HepG2 (cell line): ENCODE data around the gene KRTAP5-8. TPM values are rescaled to one million over a fixed set of nuclear protein-coding genes. Genes with fewer than 3 reads are reported as not detected.

Experiments used
- ATAC-seq: fragments of 200-7000 bp; cut with Tn5 transposase; 3 replicates; pipeline ENCODE4 v1.9.1; 2020; ENCODE audit warnings: mild to moderate bottlenecking, moderate library complexity
- BruUV-seq: library from RNA; stranded (reverse); fragments of 400-500 nt; replicated peaks from 2 replicates; lab custom pipeline; 2021; lab: Mats Ljungman, UMichigan
- CTCF ChIA-PET: fragments of 300-600 bp; formaldehyde crosslinking; extraction: SDS; loops from one replicate; lab custom pipeline; 2021; ENCODE audit warnings: low total read pairs, inconsistent platforms, low intra/inter-chr PET ratio; lab: Yijun Ruan, JAX
- POLR2A ChIA-PET: fragments of 350-600 bp; sonication (Branson Sonifier 250); formaldehyde crosslinking; loops from one replicate; lab custom pipeline; 2020; ENCODE audit warnings: antibody characterized with exemption, inconsistent platforms; lab: Yijun Ruan, JAX
- DNase-seq: peaks from one replicate; pipeline ENCODE4 v3.0.0-alpha.2; 2015; ENCODE audit warnings: low spot score
- FAIRE-seq: peaks from 3 replicates; lab custom pipeline; 2011; peaks lifted over from hg19 to GRCh38; lab: Jason Lieb, UNC
- H2AFZ ChIP-seq: one replicate; pipeline ENCODE4 v1.6.1; 2011; ENCODE audit warnings: low read length, inconsistent platforms
- H3K27ac ChIP-seq: fragments of 300-600 bp; 3 replicates; pipeline ENCODE4 v1.8.0; 2011; ENCODE audit warnings: mixed run types, mild to moderate bottlenecking, mixed read lengths, low read length, inconsistent platforms; ENCODE audit not compliant: insufficient read depth; ENCODE audit errors: extremely low read length
- H3K27me3 ChIP-seq, 2 experiments: fragments of 200-600 bp in 1 of 2; 2 replicates in 1 of 2; 3 replicates in 1 of 2; pipeline versions ENCODE4 v1.6.0 to v1.8.0; 2011; ENCODE audit warnings: low read length in 2 of 2, mild to moderate bottlenecking in 2 of 2, moderate library complexity in 2 of 2, inconsistent platforms in 1 of 2; ENCODE audit not compliant: insufficient read depth in 2 of 2, control insufficient read depth in 1 of 2
- H3K36me3 ChIP-seq, 2 experiments: fragments of 200-600 bp in 1 of 2; replicated peaks in 1 of 2; 2 replicates in 1 of 2; 3 replicates in 1 of 2; pipeline versions ENCODE4 v1.5.1 to v1.8.0; 2011; ENCODE audit warnings: low read length in 2 of 2, inconsistent platforms in 1 of 2; ENCODE audit not compliant: insufficient read depth in 2 of 2, control insufficient read depth in 1 of 2
- H3K4me1 ChIP-seq: 2 replicates; pipeline ENCODE4 v1.5.1; 2012; ENCODE audit warnings: low read length, inconsistent platforms; ENCODE audit not compliant: insufficient read depth
- H3K4me2 ChIP-seq: 2 replicates; pipeline ENCODE4 v1.6.0; 2011; ENCODE audit warnings: low read depth, low read length, inconsistent platforms
- H3K4me3 ChIP-seq, 3 experiments: fragments of 200-600 bp in 1 of 3; sonication (generic), shearing (Covaris generic) in 1 of 3; replicated peaks in 1 of 3; 2 replicates each; pipeline ENCODE4 v1.5.1; 2011 to 2016; ENCODE audit warnings: low read length in 3 of 3, inconsistent platforms in 2 of 3, low read depth in 2 of 3, mild to moderate bottlenecking in 2 of 3, control low read depth in 1 of 3, mixed read lengths in 1 of 3; ENCODE audit not compliant: insufficient read depth in 1 of 3
- H3K79me2 ChIP-seq: one replicate; pipeline ENCODE4 v1.6.1; 2011; ENCODE audit warnings: low read length, inconsistent platforms; ENCODE audit not compliant: insufficient read depth
- H3K9ac ChIP-seq: 2 replicates; pipeline ENCODE4 v1.6.0; 2011; ENCODE audit warnings: mild to moderate bottlenecking, low read depth, low read length, inconsistent platforms; ENCODE audit not compliant: insufficient read depth
- H3K9me3 ChIP-seq: 2 replicates; pipeline ENCODE4 v1.5.1; 2012; ENCODE audit warnings: mild to moderate bottlenecking, low read length
- H4K20me1 ChIP-seq: 2 replicates; pipeline ENCODE4 v1.6.0; 2011; ENCODE audit warnings: inconsistent platforms, mild to moderate bottlenecking, low read length, moderate library complexity; ENCODE audit not compliant: insufficient read depth
- BRF2 ChIP-seq: sonication (generic); formaldehyde crosslinking; IDR thresholded peaks from 2 replicates; pipeline ENCODE4 v1.8.1; 2022; ENCODE audit warnings: mild to moderate bottlenecking, missing genetic modification reagents
- ELF1 ChIP-seq: sonication (generic); formaldehyde crosslinking; IDR thresholded peaks from 2 replicates; pipeline ENCODE4 v1.4.0; 2020; ENCODE audit warnings: missing genetic modification reagents
- HDAC2 ChIP-seq: sonication (generic); formaldehyde crosslinking; IDR thresholded peaks from 2 replicates; pipeline ENCODE4 v1.4.0; 2020; ENCODE audit warnings: missing genetic modification reagents
- HIC2 ChIP-seq: sonication (generic); formaldehyde crosslinking; IDR thresholded peaks from 2 replicates; pipeline ENCODE4 v1.9.0; 2022; ENCODE audit warnings: low read depth, missing genetic modification reagents
- HNRNPL ChIP-seq: fragments of 200-400 bp; formaldehyde crosslinking; IDR thresholded peaks from 2 replicates; pipeline ENCODE4 v1.6.1; 2017; ENCODE audit warnings: mild to moderate bottlenecking, low read depth, low read length
- MED1 ChIP-seq: sonication (generic); formaldehyde crosslinking; IDR thresholded peaks from 2 replicates; pipeline ENCODE4 v1.4.0; 2020; ENCODE audit warnings: missing genetic modification reagents
- PBX3 ChIP-seq: sonication (generic); formaldehyde crosslinking; IDR thresholded peaks from 2 replicates; pipeline ENCODE4 v1.8.1; 2023; ENCODE audit warnings: missing genetic modification reagents, inconsistent platforms, borderline replicate concordance
- POLR2A ChIP-seq, 2 experiments: IDR thresholded peaks; 2 replicates each; pipeline ENCODE4 v1.6.1; 2011; ENCODE audit warnings: low read depth in 2 of 2, low read length in 2 of 2, mild to moderate bottlenecking in 1 of 2, moderate library complexity in 1 of 2; ENCODE audit not compliant: insufficient read depth in 1 of 2
- PPARG ChIP-seq: conservative IDR thresholded peaks from 2 replicates; pipeline ENCODE4 v1.6.1; 2016; ENCODE audit warnings: missing biosample characterization, missing genetic modification reagents
- SALL2 ChIP-seq: sonication (generic); formaldehyde crosslinking; IDR thresholded peaks from 2 replicates; pipeline ENCODE4 v1.8.1; 2023; ENCODE audit warnings: mild to moderate bottlenecking, missing genetic modification reagents, inconsistent platforms
- SCMH1 ChIP-seq: sonication (generic); formaldehyde crosslinking; IDR thresholded peaks from 2 replicates; pipeline ENCODE4 v1.9.0; 2021; ENCODE audit warnings: missing genetic modification reagents, mild to moderate bottlenecking, borderline replicate concordance
- SKIL ChIP-seq: sonication (generic); formaldehyde crosslinking; IDR thresholded peaks from 2 replicates; pipeline ENCODE4 v1.8.0; 2022; ENCODE audit warnings: missing genetic modification reagents, mild to moderate bottlenecking, moderate library complexity, borderline replicate concordance
- TBX2 ChIP-seq: sonication (generic); formaldehyde crosslinking; IDR thresholded peaks from 2 replicates; pipeline ENCODE4 v1.5.0; 2020; ENCODE audit warnings: missing genetic modification reagents, mild to moderate bottlenecking, borderline replicate concordance
- WIZ ChIP-seq: sonication (generic); formaldehyde crosslinking; IDR thresholded peaks from 2 replicates; pipeline ENCODE4 v1.5.1; 2020; ENCODE audit warnings: mild to moderate bottlenecking, missing genetic modification reagents
- ZBTB38 ChIP-seq: sonication (generic); formaldehyde crosslinking; IDR thresholded peaks from 2 replicates; pipeline ENCODE4 v1.5.1; 2020; ENCODE audit warnings: mild to moderate bottlenecking, missing genetic modification reagents
- ZNF292 ChIP-seq: sonication (generic); formaldehyde crosslinking; IDR thresholded peaks from 2 replicates; pipeline ENCODE4 v1.8.1; 2022; ENCODE audit warnings: mild to moderate bottlenecking, low read depth, missing genetic modification reagents, borderline replicate concordance
- ZNF501 ChIP-seq: sonication (generic); formaldehyde crosslinking; IDR thresholded peaks from 2 replicates; pipeline ENCODE4 v1.5.1; 2020; ENCODE audit warnings: mild to moderate bottlenecking, moderate library complexity, missing genetic modification reagents
- ZNF891 ChIP-seq: sonication (generic); formaldehyde crosslinking; IDR thresholded peaks from 2 replicates; pipeline ENCODE4 v1.5.0; 2020; ENCODE audit warnings: mild to moderate bottlenecking, missing genetic modification reagents
- WGBS: methylation state at CpG from one replicate; pipeline ENCODE4 v1.1.6; 2017; ENCODE audit warnings: low lambda C conversion rate; 5-methylcytosine and 5-hydroxymethylcytosine counted together
- in situ Hi-C: cut with HindIII; loops from 2 replicates; pipeline ENCODE4 v1.10.0; 2017; ENCODE audit warnings: low pct_unique_long_range_greater_than_20kb; ENCODE audit not compliant: extremely low pct_ligation_motif_present
- intact Hi-C: fragments of 100-400 bp; cut with micrococcal nuclease; formaldehyde crosslinking; loops from one replicate; pipeline ENCODE4 v1.10.0; 2022; ENCODE audit not compliant: unreplicated experiment
- polyA plus RNA-seq, 8 experiments: library from polyadenylated mRNA; depleted of rRNA in 3 of 8; stranded (reverse) in 7 of 8; unstranded in 1 of 8; fragments of >200 nt; fragmentation: Illumina TruSeq in 4 of 8; extraction: Trizol in 4 of 8; gene quantifications; 2 replicates each; pipeline versions ENCODE4 v1.2.1 to v1.2.3, GENCODE V29; 2011 to 2016; ENCODE audit warnings: low read depth in 4 of 8, missing spikeins in 1 of 8, mixed read lengths in 1 of 8; ENCODE audit not compliant: insufficient read depth in 1 of 8
- total RNA-seq, 5 experiments: library from RNA; depleted of rRNA; stranded (reverse); fragments of >200 nt; fragmentation: Illumina TruSeq; extraction: Trizol; gene quantifications; 2 replicates each; pipeline ENCODE4 v1.2.3, GENCODE V29; 2016; ENCODE audit warnings: low read depth in 1 of 5

The KRTAP5-8 gene
- total and polyA plus RNA-seq, 2 of the 13 experiments (the other 11 are each of a cell fraction or from before 2014, with no cell fraction given) = 0.20 TPM; not detected in 1

- peak overlapping the region; percentile 35; the same call in 1 of the 2 replicates for H3K9ac ChIP-seq
- peak overlapping the region in 2 of 3 experiments; percentile 48 to 60; a peak in 3 of 6 replicates for H3K4me3 ChIP-seq
- ChIA-PET POLR2A (interaction anchor here (1.1 to 2.7 kb wide), 2 partner anchors 36 to 79 kb away, joined by 3 to 6 read pairs; partner anchors contain the start of gene DHCR7), CTCF (no interaction called here)
- intact Hi-C loops (no loop called here), in situ Hi-C loops (no loop called here)
- no peak overlapping the region for H2AFZ ChIP-seq
- DNase-seq (no peak), ATAC-seq (peak; percentile 55), FAIRE-seq (no peak)
- no peaks in the 10 kb centered on the region for H3K36me3 ChIP-seq
- no peaks in the 10 kb centered on the region for H3K9me3 ChIP-seq
- H3K27me3 ChIP-seq = no peaks in the 10 kb centered on the region
- H3K79me2 ChIP-seq = no peaks in the 10 kb centered on the region
- no peaks in the 10 kb centered on the region for H4K20me1 ChIP-seq
- H3K4me2 ChIP-seq = peak overlapping the region; percentile 52
- no TSS peak for BruUV-seq
- 34% methylated on average over 4 of the region's 6 CpGs for WGBS
- H3K27ac ChIP-seq = peak overlapping the region; percentile 4
- peaks cover 65% of the 10 kb centered on the region for H3K4me1 ChIP-seq
- TF ChIP-seq WIZ (CRISPR knock-in tag) = no peak
- TF ChIP-seq ZNF891 (CRISPR knock-in tag) = no peak
- 0 out of 2 replicates have a peak, but pooled peaks have one; percentile 30 for TF ChIP-seq MED1 (CRISPR knock-in tag)
- no peak for TF ChIP-seq BRF2 (CRISPR knock-in tag)
- 0 out of 2 replicates have a peak, but pooled peaks have one; percentile 50 for TF ChIP-seq HNRNPL
- TF ChIP-seq ZBTB38 (CRISPR knock-in tag) = peak; percentile 31; the same call in 1 of the 2 replicates
- TF ChIP-seq PPARG (CRISPR knock-in tag) = peak; percentile 61; the same call in 1 of the 2 replicates
- no peak for TF ChIP-seq ELF1 (CRISPR knock-in tag)
- TF ChIP-seq POLR2A (IDR thresholded peaks at IDR 0.05; ENCODE audit: insufficient read depth in 1 of 2, low read depth in 2 of 2, low read length in 2 of 2) = peak in 1 of 2 experiments; percentile 23; a peak in 1 of 4 replicates
- no peak for TF ChIP-seq TBX2 (CRISPR knock-in tag)
- 0 out of 2 replicates have a peak, but pooled peaks have one; percentile 21 for TF ChIP-seq SKIL (CRISPR knock-in tag)
- TF ChIP-seq HDAC2 = 0 out of 2 replicates have a peak, but pooled peaks have one; percentile 10
- no peak for TF ChIP-seq PBX3 (CRISPR knock-in tag)
- TF ChIP-seq SCMH1 (CRISPR knock-in tag) = no peak
- peak; percentile 64; the same call in 1 of the 2 replicates for TF ChIP-seq ZNF292 (CRISPR knock-in tag)
- no peak for TF ChIP-seq SALL2
- TF ChIP-seq HIC2 (CRISPR knock-in tag) = 0 out of 2 replicates have a peak, but pooled peaks have one; percentile 55
- TF ChIP-seq ZNF501 (CRISPR knock-in tag) = peak; percentile 42; the same call in 1 of the 2 replicates
Observed at GRCh38 chr11:71527576-71528210, 10.1 kb upstream of the KRTAP5-8 start.
